ENCODE measurements around the gene SLC44A4.

- TF ChIP-seq CTCF (IDR thresholded peaks at IDR 0.05), result no peak
- TF ChIP-seq PRRX2 (CRISPR knock-in tag; IDR thresholded peaks at IDR 0.05), result no peak
- TF ChIP-seq SMAD4 (CRISPR knock-in tag; IDR thresholded peaks at IDR 0.05), result no peak
Observed at GRCh38 chr6:31871046-31871659, 7.6 kb downstream of the SLC44A4 start.

All from WTC11 (cell line).